Testis (tissue), 3 donors: ENCODE measurements around the gene SPG7. TPM values are rescaled to one million over a fixed set of nuclear protein-coding genes. Genes with fewer than 3 reads are reported as not detected.
"Not testable (repeated sequence)": the region's sequence is repeated elsewhere in the genome, so short reads cannot be mapped to it uniquely, and the experiment has no call there.

Source experiments
- DNase-seq: peaks from one replicate; pipeline ENCODE4 v3.0.0-alpha.2; 2019
- H3K27ac ChIP-seq, 2 donors: fragments of 200-600 bp; sonication (generic); one replicate each; pipeline ENCODE4 v1.5.1; 2019
- H3K27me3 ChIP-seq: fragments of 200-600 bp; sonication (generic); one replicate; pipeline ENCODE4 v1.5.1; 2019
- H3K36me3 ChIP-seq: fragments of 200-600 bp; sonication (generic); one replicate; pipeline ENCODE4 v1.5.1; 2017; ENCODE audit warnings: low read depth; ENCODE audit errors: missing control alignments
- H3K4me1 ChIP-seq: fragments of 200-600 bp; sonication (generic); one replicate; pipeline ENCODE4 v1.5.1; 2019
- H3K4me3 ChIP-seq, 2 donors: fragments of 200-600 bp; sonication (generic); one replicate each; pipeline ENCODE4 v1.5.1; 2017 to 2019
- H3K9me3 ChIP-seq: fragments of 200-600 bp; sonication (generic); one replicate; pipeline ENCODE4 v1.5.1; 2017
- CTCF ChIP-seq, 3 experiments: fragments of 450-650 bp in 2 of 3; fragments of 200-600 bp in 1 of 3; sonication (generic) in 1 of 3; IDR thresholded peaks; one replicate each; pipeline ENCODE4 v1.5.1; 2016 to 2019; ENCODE audit warnings: antibody characterized with exemption in 3 of 3, mild to moderate bottlenecking in 2 of 3, moderate library complexity in 1 of 3
- POLR2A ChIP-seq: fragments of 450-650 bp; IDR thresholded peaks from one replicate; pipeline ENCODE4 v1.6.1; 2017; ENCODE audit warnings: antibody characterized with exemption, mild to moderate bottlenecking, moderate library complexity
- WGBS, 2 donors: methylation state at CpG; one replicate each; pipeline ENCODE4 v1.1.5; 2018; 5-methylcytosine and 5-hydroxymethylcytosine counted together
- intact Hi-C: fragments of 100-400 bp; cut with DNase I; formaldehyde crosslinking; loops from one replicate; pipeline ENCODE4 v1.15.1; 2023; ENCODE audit warnings: low total_unique reads
- polyA plus RNA-seq: library from polyadenylated mRNA; stranded (reverse); fragments of 350-450 nt; fragmentation: Illumina TruSeq; extraction: RNeasy Lipid Tissue Mini Kit (QIAGEN cat#74804); gene quantifications from one replicate; pipeline ENCODE4 v1.2.3, GENCODE V29; 2014; ENCODE audit warnings: low read depth, low replicate concordance; ENCODE audit not compliant: insufficient read depth
- total RNA-seq, 2 donors: library from RNA; depleted of rRNA; stranded (reverse); fragments of >200 nt; gene quantifications; one replicate each; pipeline ENCODE4 v1.2.3, GENCODE V29; 2016

Gene SPG7
- total and polyA plus RNA-seq, 3 donors from 2014 or later: 97.9 to 307 (median 275) TPM

GRCh38 chr16:89565506-89566372 lies 57.5 kb downstream of the SPG7 start:
- Histone ChIP-seq H3K27ac (no peak overlapping the region), H3K9me3 (no peaks in the 10 kb centered on the region), H3K36me3 (no peaks in the 10 kb centered on the region), H3K27me3 (no peaks in the 10 kb centered on the region), H3K4me1 (peaks cover 27% of the 10 kb centered on the region), H3K4me3 (no peak overlapping the region)
- DNase-seq: no peak
- TF ChIP-seq POLR2A: no peak
- peak in 2 of 3 experiments; percentile 26 to 46 for TF ChIP-seq CTCF (IDR thresholded peaks at IDR 0.05)
- intact Hi-C loops: no loop called here
- WGBS, 2 donors: 29 to 39% methylated on average over 14 to 45 of the region's 46 CpGs

- Histone ChIP-seq H3K27me3 (no peaks in the 10 kb centered on the region), H3K9me3 (no peaks in the 10 kb centered on the region), H3K4me1 (peaks cover 16% of the 10 kb centered on the region), H3K27ac (no peak overlapping the region), H3K36me3 (no peaks in the 10 kb centered on the region), H3K4me3 (no peak overlapping the region)
- 89% methylated on average over 25 to 30 of the region's 30 CpGs for WGBS, 2 donors
- DNase-seq: no peak
- no peak for TF ChIP-seq CTCF (IDR thresholded peaks at IDR 0.05)
- TF ChIP-seq POLR2A: no peak
- intact Hi-C loops: no loop called here
Observed at GRCh38 chr16:89567656-89568594, 59.7 kb downstream of the SPG7 start.

GRCh38 chr16:89569506-89570341 lies 61.5 kb downstream of the SPG7 start:
- Histone ChIP-seq H3K9me3 (no peaks in the 10 kb centered on the region), H3K4me1 (peaks cover 22% of the 10 kb centered on the region), H3K27ac (no peak overlapping the region), H3K4me3 (no peak overlapping the region), H3K36me3 (no peaks in the 10 kb centered on the region), H3K27me3 (no peaks in the 10 kb centered on the region)
- DNase-seq: no peak
- intact Hi-C loops: no loop called here
- TF ChIP-seq POLR2A (no peak), CTCF (IDR thresholded peaks at IDR 0.05) (no peak)
- WGBS, 2 donors: 80 to 87% methylated on average over 12 to 23 of the region's 23 CpGs

- no peak overlapping the region for H3K27ac ChIP-seq
- DNase-seq: no peak
- peaks cover 21% of the 10 kb centered on the region for H3K4me1 ChIP-seq
- H3K9me3 ChIP-seq: no peaks in the 10 kb centered on the region
- intact Hi-C loops: no loop called here
- 86 to 88% methylated on average over 22 to 29 of the region's 30 CpGs for WGBS, 2 donors
- H3K36me3 ChIP-seq: no peaks in the 10 kb centered on the region
- no peak for TF ChIP-seq CTCF (IDR thresholded peaks at IDR 0.05)
- TF ChIP-seq POLR2A: no peak
- H3K27me3 ChIP-seq: no peaks in the 10 kb centered on the region
- H3K4me3 ChIP-seq: no peak overlapping the region
Observed at GRCh38 chr16:89570342-89570923, 62.2 kb downstream of the SPG7 start.

- H3K27me3 ChIP-seq, H3K9me3 ChIP-seq, intact Hi-C loops, DNase-seq, H3K27ac ChIP-seq, H3K4me3 ChIP-seq, H3K36me3 ChIP-seq: not testable (repeated sequence)
- WGBS, 2 donors: 82 to 86% methylated on average over 19 to 32 of the region's 36 CpGs
- peaks cover 17% of the 10 kb centered on the region for H3K4me1 ChIP-seq
Observed at GRCh38 chr16:89570983-89571598, 62.9 kb downstream of the SPG7 start.
